Activated B cell treated with CpG ODN at 0.5 μM for 24 hours (primary cell): ENCODE results near the gene PHLPP2. TPM values are rescaled to one million over a fixed set of nuclear protein-coding genes. Genes with fewer than 3 reads are reported as not detected.

Source experiments
- ATAC-seq: fragments of 200-7000 bp; cut with Tn5 transposase; one replicate; pipeline ENCODE4 v1.10.0; 2021; ENCODE audit warnings: low read depth, mild to moderate bottlenecking, moderate library complexity
- CTCF ChIA-PET: fragments of 350-600 bp; sonication (Branson Sonifier 250); formaldehyde crosslinking; loops from one replicate; lab custom pipeline; 2021; ENCODE audit warnings: antibody characterized with exemption; lab: Charles Lee
- POLR2A ChIA-PET: fragments of 350-600 bp; sonication (Branson Sonifier 250); formaldehyde crosslinking; loops from one replicate; lab custom pipeline; 2021; ENCODE audit warnings: antibody characterized with exemption; lab: Charles Lee
- DNase-seq: peaks from one replicate; pipeline ENCODE4 v3.0.0; 2022
- H3K27ac Mint-ChIP-seq: one replicate; pipeline ENCODE4 v1.8.0; 2020; ENCODE audit warnings: mixed read lengths
- H3K27me3 Mint-ChIP-seq: one replicate; pipeline ENCODE4 v1.8.0; 2021; ENCODE audit warnings: mixed read lengths
- H3K36me3 Mint-ChIP-seq: one replicate; pipeline ENCODE4 v1.8.0; 2021; ENCODE audit warnings: low read depth, mixed read lengths
- H3K4me1 Mint-ChIP-seq: one replicate; pipeline ENCODE4 v1.8.0; 2021; ENCODE audit warnings: mixed read lengths
- H3K4me3 Mint-ChIP-seq: one replicate; pipeline ENCODE4 v1.8.0; 2020; ENCODE audit warnings: mild to moderate bottlenecking, mixed read lengths
- H3K9me3 Mint-ChIP-seq: one replicate; pipeline ENCODE4 v1.8.0; 2020; ENCODE audit warnings: mixed read lengths
- CTCF ChIP-seq: fragments of 200-600 bp; IDR thresholded peaks from one replicate; pipeline ENCODE4 v1.8.0; 2022; ENCODE audit warnings: antibody characterized with exemption, mild to moderate bottlenecking
- intact Hi-C: fragments of 100-400 bp; cut with micrococcal nuclease; formaldehyde crosslinking; loops from one replicate; pipeline ENCODE4 v1.15.1; 2024
- total RNA-seq: library from RNA; stranded (reverse); gene quantifications from 2 replicates; pipeline ENCODE4 v1.2.3, GENCODE V29; 2022

The PHLPP2 gene
- total RNA-seq, 1 donor from 2014 or later = 10.0 TPM

DNA sequence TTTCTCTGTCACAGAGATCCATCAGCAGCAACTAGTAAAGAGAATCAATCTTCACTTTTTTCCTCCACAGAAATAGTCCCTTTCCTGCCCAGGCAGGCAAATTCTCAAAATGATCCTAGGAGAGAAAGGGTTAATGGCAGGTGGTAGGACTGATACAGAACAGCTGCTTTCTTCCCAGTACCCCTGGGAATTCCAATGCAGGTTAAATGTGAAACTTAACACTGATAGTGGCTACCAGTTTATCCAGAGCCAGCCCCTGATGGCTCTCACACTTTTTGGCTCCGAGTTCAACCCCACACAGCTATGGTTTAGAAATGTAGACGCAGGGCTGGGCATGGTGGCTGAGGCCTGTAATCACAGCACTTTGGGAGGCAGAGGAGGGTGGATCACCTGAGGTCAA lies 76.3 kb downstream of the PHLPP2 start:
- no peak for ATAC-seq
- Mint-ChIP-seq H3K4me1 (no peaks in the 10 kb centered on the region), H3K36me3 (peaks cover 66% of the 10 kb centered on the region), H3K9me3 (no peaks in the 10 kb centered on the region), H3K27ac (no peak overlapping the region), H3K27me3 (no peaks in the 10 kb centered on the region), H3K4me3 (no peak overlapping the region)
- no peak for TF ChIP-seq CTCF
- POLR2A ChIA-PET = no interaction called here
- CTCF ChIA-PET = no interaction called here
- intact Hi-C loops = no loop called here
- DNase-seq = no peak

GRCh38 chr16:71647391-71647790 lies 77.1 kb downstream of the PHLPP2 start:
- intact Hi-C loops = no loop called here
- ChIA-PET POLR2A (no interaction called here), CTCF (no interaction called here)
- Mint-ChIP-seq H3K4me1 (no peaks in the 10 kb centered on the region), H3K36me3 (peaks cover 59% of the 10 kb centered on the region), H3K9me3 (no peaks in the 10 kb centered on the region), H3K27me3 (no peaks in the 10 kb centered on the region), H3K27ac (no peak overlapping the region), H3K4me3 (no peak overlapping the region)
- no peak for ATAC-seq
- TF ChIP-seq CTCF = no peak
- DNase-seq = no peak

DNA sequence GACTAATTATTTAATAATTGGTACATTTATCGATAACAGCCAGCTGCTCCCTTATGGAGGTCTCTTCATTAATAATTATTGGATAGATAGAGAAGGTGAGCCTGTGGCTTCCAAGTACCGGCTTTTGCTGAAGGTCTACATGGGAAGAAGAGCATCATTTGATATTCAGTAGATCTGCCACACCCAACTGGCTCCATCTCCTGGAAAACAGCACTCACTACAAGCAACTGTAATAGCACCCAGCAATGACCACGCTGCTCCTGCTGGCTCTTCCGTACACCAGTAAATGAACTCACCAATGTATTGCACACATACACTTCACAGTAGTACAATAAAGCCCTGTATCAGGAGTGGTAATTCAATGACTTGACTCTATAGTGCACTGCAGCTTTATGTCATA lies 79.1 kb downstream of the PHLPP2 start:
- Mint-ChIP-seq H3K4me1 (no peaks in the 10 kb centered on the region), H3K4me3 (no peak overlapping the region), H3K27me3 (no peaks in the 10 kb centered on the region), H3K27ac (no peak overlapping the region), H3K9me3 (no peaks in the 10 kb centered on the region), H3K36me3 (peaks cover 45% of the 10 kb centered on the region)
- ATAC-seq (no peak), DNase-seq (no peak)
- ChIA-PET POLR2A (no interaction called here), CTCF (interaction anchor here (1.2 kb wide), 1 partner anchor 34 kb away, joined by 5 read pairs; no protein-coding TSS in a partner anchor)
- no peak for TF ChIP-seq CTCF
- intact Hi-C loops = no loop called here

DNA sequence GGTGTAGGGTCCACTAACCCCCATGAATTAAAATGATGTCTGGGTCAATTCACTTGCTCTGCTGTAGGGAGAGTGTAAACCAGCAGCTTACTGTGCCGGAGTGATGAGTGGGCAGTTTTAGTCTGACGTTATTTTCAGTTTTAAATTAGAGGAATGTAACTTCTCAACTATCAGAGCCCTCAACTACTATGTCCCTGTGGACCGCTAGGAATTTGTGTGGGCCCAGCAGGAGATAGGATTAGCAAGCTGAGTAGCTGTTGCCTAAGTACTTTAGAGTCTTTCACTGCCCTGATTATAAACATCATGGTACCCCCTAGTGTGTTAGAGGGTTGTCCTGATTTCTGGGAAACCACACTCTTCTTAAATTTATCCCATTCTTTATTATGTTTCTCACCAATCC lies 87.1 kb downstream of the PHLPP2 start:
- H3K4me1 Mint-ChIP-seq = no peaks in the 10 kb centered on the region
- no peak for DNase-seq
- H3K9me3 Mint-ChIP-seq = no peaks in the 10 kb centered on the region
- peaks cover 10% of the 10 kb centered on the region for H3K36me3 Mint-ChIP-seq
- H3K4me3 Mint-ChIP-seq = no peak overlapping the region
- ChIA-PET CTCF (interaction anchor here (0.6 kb wide), 1 partner anchor 70 kb away, joined by 3 read pairs; no protein-coding TSS in a partner anchor), POLR2A (interaction anchor here (0.6 kb wide), 1 partner anchor 136 kb away, joined by 8 read pairs; no protein-coding TSS in a partner anchor)
- no peak overlapping the region for H3K27ac Mint-ChIP-seq
- TF ChIP-seq CTCF = no peak
- intact Hi-C loops = no loop called here
- ATAC-seq = no peak
- H3K27me3 Mint-ChIP-seq = no peaks in the 10 kb centered on the region

- no peaks in the 10 kb centered on the region for H3K4me1 Mint-ChIP-seq
- no peak for ATAC-seq
- POLR2A ChIA-PET = no interaction called here
- H3K27ac Mint-ChIP-seq = no peak overlapping the region
- DNase-seq = no peak
- no peak overlapping the region for H3K4me3 Mint-ChIP-seq
- peaks cover 10% of the 10 kb centered on the region for H3K36me3 Mint-ChIP-seq
- intact Hi-C loops = no loop called here
- CTCF ChIA-PET = no interaction called here
- no peaks in the 10 kb centered on the region for H3K9me3 Mint-ChIP-seq
- no peak for TF ChIP-seq CTCF
- no peaks in the 10 kb centered on the region for H3K27me3 Mint-ChIP-seq
Observed at GRCh38 chr16:71635632-71636031, 88.9 kb downstream of the PHLPP2 start.
